ENCODE measurements around the gene PROZ.

PROZ gene

DNA sequence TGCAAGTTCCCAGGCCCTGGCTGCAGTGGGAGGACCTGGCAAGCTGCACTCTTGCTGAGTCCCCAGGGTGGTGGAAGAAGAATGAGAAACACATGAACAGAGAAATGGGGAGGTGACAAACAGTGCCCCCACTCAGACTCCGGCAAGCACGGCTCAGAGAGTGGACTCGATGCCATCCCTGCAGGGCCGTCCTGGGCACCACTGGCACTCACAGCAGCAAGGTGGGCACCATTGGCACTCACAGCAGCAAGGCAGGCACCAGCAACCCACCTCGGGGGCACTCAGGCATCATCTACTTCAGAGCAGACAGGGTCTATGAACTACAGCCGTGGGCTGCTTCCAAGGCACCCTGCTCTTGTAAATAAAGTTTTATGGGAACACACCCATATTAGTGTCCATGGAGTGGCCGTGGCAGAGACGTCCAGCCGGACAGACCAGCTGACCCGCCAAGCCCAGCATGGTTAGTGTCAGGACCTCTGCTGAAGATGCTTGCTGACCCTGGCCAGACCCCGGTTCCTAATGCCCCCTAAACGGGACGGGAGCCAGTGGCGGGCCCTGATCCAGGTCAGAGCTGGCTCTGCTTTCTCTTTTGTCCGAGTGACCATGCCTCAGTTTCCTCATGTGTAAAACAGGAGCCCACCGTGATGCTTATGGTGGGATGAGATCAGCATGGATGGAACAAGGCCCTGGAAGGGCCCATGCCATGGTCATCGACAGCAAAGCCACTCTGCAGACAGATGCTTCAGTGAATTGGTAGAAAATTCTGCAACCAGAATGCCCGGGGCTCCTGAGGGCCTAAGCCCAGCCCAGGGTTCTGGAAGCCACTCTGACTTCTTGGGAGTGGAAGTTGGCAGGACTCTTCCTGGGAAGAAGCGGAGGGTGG is 37.9 kb upstream of the PROZ start:
- DNase-seq: no peak

- DNase-seq: no peak
Measured at GRCh38 chr13:113121183-113121927, 37.1 kb upstream of the PROZ start.

DNA sequence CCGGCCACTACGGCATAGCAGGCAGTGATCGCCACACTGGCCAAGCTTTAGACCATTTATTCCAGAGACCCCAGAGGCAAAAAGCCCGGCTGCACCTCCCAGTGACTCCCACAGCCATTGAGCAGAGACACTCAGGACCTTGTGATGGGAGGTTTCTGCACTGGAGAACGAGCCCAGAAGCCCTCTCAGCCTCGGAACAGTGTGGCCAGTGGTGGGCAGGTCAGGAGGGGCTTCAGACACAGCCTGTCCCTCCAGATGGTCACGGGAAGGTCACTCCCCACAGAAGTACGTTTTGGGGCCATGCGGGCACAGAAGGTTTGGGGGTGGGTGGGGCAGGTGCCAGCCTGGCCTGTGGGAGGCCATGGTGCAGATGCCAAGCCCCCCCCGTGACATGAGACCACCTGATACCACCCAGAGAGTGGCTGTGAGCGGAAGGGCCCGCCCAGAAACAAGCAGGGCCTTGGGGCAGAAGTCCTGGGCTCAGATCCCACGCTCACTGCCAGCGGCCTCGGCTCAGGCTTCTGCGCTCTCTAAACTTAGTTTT is 36.4 kb upstream of the PROZ start:
- DNase-seq: no peak

- no peak for DNase-seq
Measured at GRCh38 chr13:113122550-113123225, 35.8 kb upstream of the PROZ start, which contains the start of gene F10. TSS of gene F10 (plus strand) at chr13:113122799. CDS start at chr13:113122856, 57 bp downstream.

DNA sequence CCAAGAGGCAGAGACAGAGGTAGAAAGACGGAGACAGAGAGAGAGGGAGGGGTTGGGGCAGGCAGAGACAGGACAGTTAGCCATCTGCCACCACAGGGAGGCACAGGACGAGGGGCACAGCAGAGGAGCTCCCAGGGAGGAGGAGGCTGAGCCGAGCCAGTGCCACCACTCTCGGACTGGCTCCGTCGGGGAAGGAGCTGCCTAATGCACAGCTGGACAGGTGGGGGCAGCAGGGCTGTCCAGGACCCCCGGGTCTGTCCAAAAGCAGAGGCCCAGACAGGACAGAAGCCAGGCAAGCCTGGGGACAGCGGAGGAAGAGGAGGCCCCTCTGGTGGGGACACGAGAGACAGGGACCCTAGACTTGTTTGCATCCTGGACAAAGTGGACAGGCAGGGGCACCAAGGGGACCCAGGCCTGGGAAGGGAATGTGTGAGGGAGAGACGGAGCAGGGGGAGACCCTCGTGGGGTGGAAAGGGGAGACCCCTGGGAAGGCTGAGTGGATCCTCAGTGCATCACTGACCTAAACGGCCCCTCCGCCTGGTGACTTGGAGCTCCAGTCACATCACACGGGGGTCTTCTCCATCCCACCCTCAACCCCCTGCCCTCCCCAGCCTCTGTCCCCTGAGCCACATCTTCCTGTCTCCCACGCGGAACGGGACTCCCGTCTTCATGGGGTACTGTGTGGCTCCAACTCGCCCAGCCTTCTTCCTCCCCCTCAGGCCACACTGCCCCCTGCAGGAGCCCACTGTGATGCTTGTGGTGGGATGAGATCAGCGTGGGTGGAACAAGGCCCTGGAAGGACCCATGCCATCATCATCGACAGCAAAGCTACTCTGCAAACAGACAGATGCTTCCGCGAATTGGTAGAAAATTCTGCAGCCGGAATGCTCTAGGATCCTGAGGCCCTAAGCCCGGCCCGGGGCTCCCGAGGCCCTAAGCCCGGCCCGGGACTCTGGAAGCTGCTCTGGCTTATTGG is 34.9 kb upstream of the PROZ start:
- DNase-seq: no peak

- no peak for DNase-seq
Measured at GRCh38 chr13:113124211-113124970, 34.1 kb upstream of the PROZ start.

GRCh38 chr13:113125506-113126264 is 32.8 kb upstream of the PROZ start:
- DNase-seq: no peak

GRCh38 chr13:113126265-113127150 is 31.9 kb upstream of the PROZ start:
- no peak for DNase-seq

DNA sequence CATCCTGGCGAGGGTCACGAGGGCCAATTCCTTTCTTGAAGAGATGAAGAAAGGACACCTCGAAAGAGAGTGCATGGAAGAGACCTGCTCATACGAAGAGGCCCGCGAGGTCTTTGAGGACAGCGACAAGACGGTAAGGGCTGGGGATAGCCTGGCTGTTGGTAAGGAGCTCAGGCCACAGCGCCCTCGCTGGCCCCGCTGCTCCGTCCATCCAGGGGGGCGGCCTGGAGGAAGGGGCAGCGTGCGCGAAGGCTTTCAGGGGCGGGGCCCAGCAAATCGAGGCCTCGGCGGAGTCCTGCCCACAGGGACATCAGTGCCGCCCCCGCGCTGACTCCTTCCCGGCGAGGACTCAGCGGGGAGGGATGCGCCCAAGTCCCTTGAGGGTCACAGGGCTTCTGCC is 29.0 kb upstream of the PROZ start:
- no peak for DNase-seq

- DNase-seq: peak; percentile 35
Measured at GRCh38 chr13:113129921-113130750, 28.3 kb upstream of the PROZ start.

GRCh38 chr13:113135281-113135760 is 23.1 kb upstream of the PROZ start:
- no peak for DNase-seq

DNA sequence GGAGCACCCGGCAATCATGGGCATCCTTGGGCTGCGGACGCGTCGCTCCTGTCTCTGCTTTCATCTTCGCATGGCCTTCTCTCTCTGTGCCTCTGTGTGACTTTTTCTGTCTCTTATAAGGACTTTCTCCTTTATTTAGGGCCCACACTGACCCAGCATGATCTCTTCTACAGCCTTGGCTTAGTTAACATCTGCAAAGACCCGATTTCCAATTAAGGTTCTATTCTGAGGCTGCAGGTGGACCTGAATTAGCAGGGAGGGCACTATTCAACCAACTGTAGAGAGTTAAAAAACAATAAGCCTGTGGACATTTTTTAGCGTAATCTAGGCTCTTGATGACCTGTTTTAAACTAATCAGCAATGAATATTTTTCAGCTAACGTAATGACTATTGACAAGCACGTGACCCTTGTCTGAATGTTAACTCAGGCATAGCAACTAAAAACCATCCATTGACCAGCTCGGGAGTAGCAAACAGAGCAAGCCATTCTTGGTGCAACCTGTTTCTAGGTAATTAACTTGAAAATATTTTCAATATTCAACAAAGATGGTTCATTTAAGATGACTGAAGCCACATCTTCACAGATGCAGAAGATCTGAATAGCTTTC is 20.7 kb upstream of the PROZ start:
- no peak for DNase-seq

GRCh38 chr13:113138792-113139551 is 19.5 kb upstream of the PROZ start:
- no peak for DNase-seq

GRCh38 chr13:113139577-113139976 is 18.9 kb upstream of the PROZ start:
- DNase-seq: no peak

GRCh38 chr13:113140677-113141600 is 17.5 kb upstream of the PROZ start:
- DNase-seq: no peak

DNA sequence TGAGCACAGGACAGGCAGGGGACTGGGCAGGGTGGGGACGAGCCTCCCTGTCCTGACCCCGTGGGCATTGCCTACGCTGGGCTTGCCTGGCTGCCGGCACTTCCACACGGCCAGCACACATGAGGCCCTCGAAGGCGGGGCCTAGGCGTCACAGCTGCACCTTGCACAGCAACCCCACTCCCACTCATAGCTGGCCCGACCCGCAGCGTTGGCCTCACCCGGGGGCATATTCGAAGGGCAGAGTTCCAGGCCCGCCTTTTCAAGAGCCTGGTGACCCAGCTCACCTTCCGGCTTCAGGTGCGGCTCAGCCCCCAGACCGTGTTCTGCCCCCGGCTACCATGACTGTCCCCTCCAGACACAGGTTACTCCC is 16.9 kb upstream of the PROZ start:
- no peak for DNase-seq
